ENCODE results near the gene HDAC1. TPM values are rescaled to one million over a fixed set of nuclear protein-coding genes. Genes with fewer than 3 reads are reported as not detected.
"Not testable (repeated sequence)": the region's sequence is repeated elsewhere in the genome, so short reads cannot be mapped to it uniquely, and the experiment has no call there.

The HDAC1 gene
- total and polyA plus RNA-seq, 2 experiments from 2014 or later: 53.8 to 58.5 TPM

DNA sequence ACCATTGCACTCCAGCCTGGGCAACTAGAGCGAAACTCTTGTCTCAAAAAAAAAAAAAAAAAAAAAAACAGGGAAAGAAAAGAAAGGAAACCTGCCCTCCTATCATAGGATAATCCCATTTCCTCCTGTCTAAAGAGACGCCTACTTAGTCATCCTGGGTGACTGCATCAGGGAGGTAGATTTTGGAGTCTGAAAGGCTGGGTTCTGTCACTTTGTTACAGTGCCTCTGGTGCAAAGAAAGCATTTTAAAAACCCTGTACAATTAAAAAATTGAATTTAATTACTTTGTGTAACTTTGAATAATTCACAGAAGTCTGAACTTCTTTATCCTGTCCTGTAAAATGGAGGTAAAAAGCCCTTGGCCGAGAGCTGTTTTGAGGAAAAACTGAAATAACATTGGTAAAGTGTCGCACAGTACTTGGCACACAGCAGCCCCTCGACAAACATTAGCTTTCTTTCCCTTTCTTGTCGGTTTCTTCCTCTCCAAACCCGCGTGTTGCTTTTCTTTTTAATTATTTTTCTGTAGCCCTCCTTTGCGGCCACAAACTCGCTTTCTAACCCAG, 657 bp upstream of the HDAC1 start:
- peaks cover 14% of the 10 kb centered on the region for H3F3A ChIP-seq (ENCODE audit: insufficient read depth)
- peak overlapping the region; percentile 64 for H3K27ac ChIP-seq
- H3K36me3 ChIP-seq (ENCODE audit: low read depth): no peaks in the 10 kb centered on the region
- peaks cover 43% of the 10 kb centered on the region for H3K79me2 ChIP-seq (ENCODE audit: insufficient read depth)
- no peaks in the 10 kb centered on the region for H3K9me2 ChIP-seq (ENCODE audit: insufficient read depth)
- peak; percentile 72 for DNase-seq
- H3K4me2 ChIP-seq (ENCODE audit: unreplicated experiment): peak overlapping the region; percentile 72
- H3K9me3 ChIP-seq (ENCODE audit: low read depth): no peaks in the 10 kb centered on the region
- H3K27me3 ChIP-seq (replicated peaks; ENCODE audit: insufficient read depth): no peaks in the 10 kb centered on the region
- TF ChIP-seq EZH2phosphoT487 (IDR thresholded peaks at IDR 0.05; ENCODE audit: insufficient read depth, low read depth) (no peak), EZH2 (IDR thresholded peaks at IDR 0.05; ENCODE audit: insufficient read depth, poor library complexity, severe bottlenecking) (no peak)
- peak overlapping the region; percentile 81 for H3K4me3 ChIP-seq
- H3K9ac ChIP-seq: peak overlapping the region; percentile 79
- H3K4me1 ChIP-seq (ENCODE audit: insufficient read depth): peaks cover 6% of the 10 kb centered on the region
- H2AFZ ChIP-seq: peak overlapping the region; percentile 94
- H4K20me1 ChIP-seq (ENCODE audit: insufficient read depth): no peaks in the 10 kb centered on the region
- in situ Hi-C loops (cut with MboI): no loop called here
- 59 to 61% methylated on average over 9 to 10 of the region's 10 CpGs for WGBS, 2 experiments (ENCODE audit: low coverage in 1 of 2, low lambda C conversion rate in 2 of 2, missing lambda C conversion rate in 2 of 2)

DNA sequence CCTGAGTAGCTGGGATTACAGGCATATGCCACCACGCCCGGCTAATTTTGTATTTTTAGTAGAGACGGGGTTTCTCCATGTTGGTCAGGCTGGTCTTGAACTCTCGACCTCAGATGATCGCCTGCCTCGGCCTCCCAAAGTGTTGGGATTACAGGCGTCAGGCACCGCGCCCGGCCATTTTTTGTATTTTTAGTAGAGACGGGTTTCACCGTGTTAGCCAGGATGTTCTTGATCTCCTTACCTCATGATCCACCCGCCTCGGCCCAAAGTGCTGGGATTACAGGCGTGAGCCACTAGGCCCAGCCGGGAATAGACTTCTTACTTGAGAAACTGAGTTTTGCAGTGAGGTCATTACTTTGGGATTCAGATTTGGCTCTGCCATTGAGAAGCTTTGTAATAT, 6.3 kb downstream of the HDAC1 start:
- H3K4me3 ChIP-seq; H3F3A ChIP-seq (ENCODE audit: insufficient read depth); H3K9ac ChIP-seq; DNase-seq; H3K27me3 ChIP-seq (replicated peaks; ENCODE audit: insufficient read depth); H4K20me1 ChIP-seq (ENCODE audit: insufficient read depth); H3K36me3 ChIP-seq (ENCODE audit: low read depth); H3K9me2 ChIP-seq (ENCODE audit: insufficient read depth); H3K9me3 ChIP-seq (ENCODE audit: low read depth); H2AFZ ChIP-seq; H3K4me2 ChIP-seq (ENCODE audit: unreplicated experiment); in situ Hi-C loops (cut with MboI); H3K4me1 ChIP-seq (ENCODE audit: insufficient read depth); H3K27ac ChIP-seq: not testable (repeated sequence)
- H3K79me2 ChIP-seq (ENCODE audit: insufficient read depth): peaks cover 90% of the 10 kb centered on the region
- WGBS, 2 experiments (ENCODE audit: low coverage in 1 of 2, low lambda C conversion rate in 2 of 2, missing lambda C conversion rate in 2 of 2): 95 to 96% methylated on average over 15 to 16 of the region's 16 CpGs

DNA sequence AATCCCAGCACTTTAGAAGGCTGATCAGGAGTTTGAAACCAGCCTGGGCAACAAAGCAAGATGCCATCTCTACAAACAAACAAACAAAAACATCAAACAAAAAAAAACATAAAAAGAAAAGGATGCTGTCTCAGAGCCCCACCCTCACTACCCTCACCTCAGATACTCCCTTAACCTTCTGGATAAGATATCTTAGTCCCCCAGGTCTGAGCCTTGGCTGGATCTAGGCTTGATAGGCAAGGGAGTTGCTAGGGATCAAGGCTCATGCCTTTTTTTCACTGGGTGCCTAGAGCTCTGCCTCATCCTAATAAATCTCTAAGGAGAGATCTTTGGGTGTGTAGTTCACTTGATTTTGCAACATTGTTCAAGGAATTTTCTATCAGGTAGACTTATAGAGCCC, 7.4 kb downstream of the HDAC1 start:
- no peaks in the 10 kb centered on the region for H3K9me3 ChIP-seq (ENCODE audit: low read depth)
- H3K9me2 ChIP-seq (ENCODE audit: insufficient read depth): no peaks in the 10 kb centered on the region
- H3K4me1 ChIP-seq (ENCODE audit: insufficient read depth): 0 out of 2 replicates have a peak, but pooled peaks cover 4% of the 10 kb centered on the region
- H2AFZ ChIP-seq: no peak overlapping the region
- H3K4me2 ChIP-seq (ENCODE audit: unreplicated experiment): no peak overlapping the region
- no peaks in the 10 kb centered on the region for H3K27me3 ChIP-seq (replicated peaks; ENCODE audit: insufficient read depth)
- H3K79me2 ChIP-seq (ENCODE audit: insufficient read depth): peaks cover 79% of the 10 kb centered on the region
- peaks cover 8% of the 10 kb centered on the region; the same call in 1 of the 2 replicates for H3K36me3 ChIP-seq (ENCODE audit: low read depth)
- H3K27ac ChIP-seq: no peak overlapping the region
- DNase-seq: no peak
- H4K20me1 ChIP-seq (ENCODE audit: insufficient read depth): no peaks in the 10 kb centered on the region; the same call in 1 of the 2 replicates
- TF ChIP-seq EZH2phosphoT487 (IDR thresholded peaks at IDR 0.05; ENCODE audit: insufficient read depth, low read depth): no peak
- no peak for TF ChIP-seq EZH2 (IDR thresholded peaks at IDR 0.05; ENCODE audit: insufficient read depth, poor library complexity, severe bottlenecking)
- no peak overlapping the region for H3K9ac ChIP-seq
- H3K4me3 ChIP-seq: no peak overlapping the region
- in situ Hi-C loops (cut with MboI): no loop called here
- H3F3A ChIP-seq (ENCODE audit: insufficient read depth): 0 out of 2 replicates have a peak, but pooled peaks cover 6% of the 10 kb centered on the region

DNA sequence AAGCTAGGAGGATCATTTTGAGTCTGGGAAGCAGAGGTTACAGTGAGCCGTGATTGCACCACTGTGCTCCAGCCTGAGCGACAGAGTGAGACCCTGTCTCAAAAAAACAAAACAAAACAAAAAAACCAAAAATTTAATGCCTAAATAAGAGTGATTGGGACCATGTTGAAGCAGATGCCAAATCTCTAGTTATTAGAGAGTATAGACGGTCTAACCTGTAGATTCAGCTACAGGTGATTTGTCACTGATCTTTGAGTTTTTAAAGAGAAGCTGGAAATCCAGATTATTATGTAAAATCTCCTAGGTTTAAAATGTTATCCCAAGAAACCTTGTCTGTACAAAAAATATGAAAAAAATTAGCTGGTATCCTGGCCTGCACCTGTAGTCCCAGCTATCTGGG, 11.5 kb downstream of the HDAC1 start:
- in situ Hi-C loops (cut with MboI): no loop called here
- H3F3A ChIP-seq (ENCODE audit: insufficient read depth): peaks cover 21% of the 10 kb centered on the region
- H3K36me3 ChIP-seq (ENCODE audit: low read depth): peaks cover 16% of the 10 kb centered on the region
- peaks cover 73% of the 10 kb centered on the region for H3K79me2 ChIP-seq (ENCODE audit: insufficient read depth)
- no peak overlapping the region for H3K4me3 ChIP-seq
- peaks cover 16% of the 10 kb centered on the region for H3K4me1 ChIP-seq (ENCODE audit: insufficient read depth)
- TF ChIP-seq EZH2phosphoT487 (IDR thresholded peaks at IDR 0.05; ENCODE audit: insufficient read depth, low read depth) (no peak), EZH2 (IDR thresholded peaks at IDR 0.05; ENCODE audit: insufficient read depth, poor library complexity, severe bottlenecking) (no peak)
- no peaks in the 10 kb centered on the region for H3K9me2 ChIP-seq (ENCODE audit: insufficient read depth)
- 98% methylated on average over 3 of the region's 3 CpGs for WGBS, 2 experiments (ENCODE audit: low coverage in 1 of 2, low lambda C conversion rate in 2 of 2, missing lambda C conversion rate in 2 of 2)
- H3K27me3 ChIP-seq (replicated peaks; ENCODE audit: insufficient read depth): no peaks in the 10 kb centered on the region
- no peak for DNase-seq
- H2AFZ ChIP-seq: no peak overlapping the region
- no peak overlapping the region for H3K27ac ChIP-seq
- no peak overlapping the region for H3K4me2 ChIP-seq (ENCODE audit: unreplicated experiment)
- H3K9ac ChIP-seq: no peak overlapping the region
- H4K20me1 ChIP-seq (ENCODE audit: insufficient read depth): no peaks in the 10 kb centered on the region; the same call in none of the 2 replicates
- no peaks in the 10 kb centered on the region for H3K9me3 ChIP-seq (ENCODE audit: low read depth)

Measured in GM23248 (cell line).